PC-3 (cell line): ENCODE results near the gene UNC93B1. TPM values are rescaled to one million over a fixed set of nuclear protein-coding genes. Genes with fewer than 3 reads are reported as not detected.
A peak's percentile ranks its signal among the peaks of the same experiment; 100 is the strongest.
"Not testable (repeated sequence)": the region's sequence is repeated elsewhere in the genome, so short reads cannot be mapped to it uniquely, and the experiment has no call there.

Source experiments
- ATAC-seq: fragments of 200-7000 bp; cut with Tn5 transposase; 2 replicates; pipeline ENCODE4 v1.9.1; 2020; ENCODE audit warnings: mild to moderate bottlenecking, moderate library complexity
- BruUV-seq: library from RNA; stranded (reverse); fragments of 400-500 nt; replicated peaks from 2 replicates; lab custom pipeline; 2021; lab: Mats Ljungman, UMichigan
- CTCF ChIA-PET: fragments of 300-600 bp; sonication (Branson Sonifier 250); formaldehyde crosslinking; loops from one replicate; lab custom pipeline; 2022; ENCODE audit warnings: antibody characterized with exemption; lab: Charles Lee
- POLR2A ChIA-PET: fragments of 300-600 bp; sonication (Branson Sonifier 250); formaldehyde crosslinking; loops from one replicate; lab custom pipeline; 2022; ENCODE audit warnings: antibody characterized with exemption; ENCODE audit not compliant: unreplicated experiment; lab: Charles Lee
- DNase-seq: peaks from one replicate; pipeline ENCODE4 v3.0.0-alpha.2; 2015
- H2AFZ ChIP-seq: fragments of 300-600 bp; sonication (generic); 2 replicates; pipeline ENCODE4 v1.6.0; 2016; ENCODE audit warnings: antibody characterized with exemption, low read length
- H3F3A ChIP-seq: fragments of 300-600 bp; sonication (generic); one replicate; pipeline ENCODE4 v1.6.0; 2017; ENCODE audit warnings: antibody characterized with exemption, low read length, control low read depth, mild to moderate bottlenecking; ENCODE audit not compliant: unreplicated experiment
- H3K27ac ChIP-seq: fragments of 300-600 bp; sonication (generic); 2 replicates; pipeline ENCODE4 v1.5.1; 2016; ENCODE audit warnings: mild to moderate bottlenecking, low read length
- H3K27me3 ChIP-seq: fragments of 300-600 bp; sonication (generic); 2 replicates; pipeline ENCODE4 v1.6.1; 2016; ENCODE audit warnings: low read length, mixed read lengths
- H3K36me3 ChIP-seq: fragments of 300-600 bp; sonication (generic); 2 replicates; pipeline ENCODE4 v1.6.1; 2016; ENCODE audit warnings: low read depth, mixed run types, low read length, mixed read lengths
- H3K4me1 ChIP-seq: fragments of 300-600 bp; sonication (generic); 2 replicates; pipeline ENCODE4 v1.5.1; 2016; ENCODE audit warnings: low read length; ENCODE audit not compliant: insufficient read depth
- H3K4me2 ChIP-seq: fragments of 300-600 bp; sonication (generic); 2 replicates; pipeline ENCODE4 v1.6.0; 2016; ENCODE audit warnings: low read length
- H3K4me3 ChIP-seq: fragments of 300-600 bp; sonication (generic); 2 replicates; pipeline ENCODE4 v1.5.1; 2016; ENCODE audit warnings: mild to moderate bottlenecking, low read length, mixed read lengths
- H3K79me2 ChIP-seq: fragments of 300-600 bp; sonication (generic); 2 replicates; pipeline ENCODE4 v1.6.1; 2017; ENCODE audit warnings: low read length, mixed read lengths
- H3K9ac ChIP-seq: fragments of 300-600 bp; sonication (generic); 2 replicates; pipeline ENCODE4 v1.6.0; 2016; ENCODE audit warnings: mild to moderate bottlenecking, low read length
- H3K9me2 ChIP-seq: fragments of 300-600 bp; sonication (generic); replicated peaks from 2 replicates; pipeline ENCODE4 v1.6.1; 2016; ENCODE audit warnings: mixed run types, low read length, mixed read lengths
- H3K9me3 ChIP-seq: fragments of 300-600 bp; sonication (generic); 2 replicates; pipeline ENCODE4 v1.6.1; 2016; ENCODE audit warnings: low read length, mixed read lengths
- H4K20me1 ChIP-seq: fragments of 300-600 bp; sonication (generic); 2 replicates; pipeline ENCODE4 v1.6.1; 2016; ENCODE audit warnings: low read length, mixed read lengths
- intact Hi-C: fragments of 100-400 bp; cut with micrococcal nuclease; formaldehyde crosslinking; loops from 2 replicates; pipeline ENCODE4 v1.9.0; 2023
- total RNA-seq: library from RNA; depleted of rRNA; stranded (reverse); fragments of >200 nt; gene quantifications from 2 replicates; pipeline ENCODE4 v1.2.3, GENCODE V29; 2014
- TF ChIP-seq, protein P1 (sequence below): fragments of 300-600 bp; sonication (generic); conservative IDR thresholded peaks from 2 replicates; pipeline ENCODE4 v1.5.1; 2017; ENCODE audit warnings: antibody characterized with exemption, low read depth, mild to moderate bottlenecking, low read length

Gene UNC93B1
- total RNA-seq, 1 experiment from 2014 or later: 66.8 TPM

DNA sequence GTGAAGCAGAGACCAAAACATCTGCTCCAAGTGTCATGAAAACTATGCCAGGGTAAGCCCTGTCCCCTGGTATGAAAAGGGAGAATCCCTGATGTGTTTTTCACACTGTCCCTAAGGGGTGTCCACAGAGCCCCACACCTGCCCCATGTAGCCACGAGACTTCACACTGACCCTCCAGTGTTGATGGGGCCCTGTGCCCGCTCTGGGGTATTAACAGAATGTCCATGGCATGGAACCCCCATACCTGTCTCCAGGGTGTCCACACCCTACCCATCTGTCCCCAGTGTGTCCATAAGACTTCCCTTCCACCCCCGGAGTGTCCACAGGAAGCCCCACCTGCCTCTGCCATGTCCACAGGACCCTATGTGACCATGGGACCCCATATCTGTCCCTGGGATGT is 8.8 kb downstream of the UNC93B1 start:
- H3K79me2 ChIP-seq, H3K4me3 ChIP-seq, H3K4me2 ChIP-seq, ATAC-seq, H3K9me2 ChIP-seq, BruUV-seq, H2AFZ ChIP-seq, H3K27ac ChIP-seq, H3K36me3 ChIP-seq, intact Hi-C loops, CTCF ChIA-PET, DNase-seq, H3K4me1 ChIP-seq, POLR2A ChIA-PET, H3F3A ChIP-seq, H3K9me3 ChIP-seq, H4K20me1 ChIP-seq, H3K27me3 ChIP-seq, H3K9ac ChIP-seq: not testable (repeated sequence)

DNA sequence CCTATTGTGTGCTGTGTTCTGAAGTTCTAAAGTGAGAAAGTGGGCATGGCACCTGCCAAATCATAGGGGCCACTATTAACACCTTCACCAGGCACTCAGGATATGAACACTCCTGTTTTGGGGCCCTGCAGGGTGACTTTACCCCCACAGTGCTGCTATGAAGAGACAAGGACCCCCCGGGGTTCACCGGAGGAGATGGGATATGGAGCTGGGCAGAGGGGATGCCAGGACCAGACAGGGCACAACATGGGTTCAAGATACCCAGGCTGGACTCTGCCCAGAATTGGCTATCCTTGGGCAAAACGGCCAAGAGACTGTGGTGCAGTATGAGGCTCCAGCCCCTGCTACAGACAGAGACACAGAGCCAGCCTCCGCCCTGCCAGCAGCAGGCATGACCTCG is 9.5 kb downstream of the UNC93B1 start:
- H3K79me2 ChIP-seq, intact Hi-C loops, H3K4me1 ChIP-seq, H3K9ac ChIP-seq, BruUV-seq, H3K4me2 ChIP-seq, H4K20me1 ChIP-seq, H3K9me3 ChIP-seq, POLR2A ChIA-PET, H3K4me3 ChIP-seq, H3F3A ChIP-seq, ATAC-seq, H3K27ac ChIP-seq, DNase-seq, H2AFZ ChIP-seq, H3K9me2 ChIP-seq, H3K27me3 ChIP-seq, H3K36me3 ChIP-seq: not testable (repeated sequence)
- CTCF ChIA-PET: interaction anchor here (1.5 kb wide), 1 partner anchor 38 kb away, joined by 4 read pairs; no protein-coding TSS in a partner anchor

DNA sequence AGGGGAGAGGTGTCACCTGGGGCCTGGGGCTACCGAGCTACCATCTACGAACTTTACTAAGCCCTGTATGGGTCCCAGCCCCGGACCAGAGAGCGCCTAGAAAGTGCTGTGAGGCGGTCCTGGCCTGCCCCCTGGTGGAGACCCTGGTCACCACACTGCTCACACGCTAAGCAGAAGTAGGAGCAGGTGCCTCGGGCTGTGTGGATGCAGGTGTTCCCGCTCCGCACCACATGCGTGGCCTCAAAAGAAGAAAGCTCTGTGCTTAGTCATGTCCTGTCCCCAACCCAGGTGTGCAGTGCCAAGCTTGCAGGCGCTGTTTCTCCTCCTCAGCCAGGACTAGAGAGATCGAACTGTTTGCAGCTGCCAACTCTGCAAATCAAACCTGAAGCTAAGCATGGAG is 10.1 kb downstream of the UNC93B1 start:
- H3K9me3 ChIP-seq, H3K4me1 ChIP-seq, H3K36me3 ChIP-seq, H3K9me2 ChIP-seq, POLR2A ChIA-PET, H2AFZ ChIP-seq, BruUV-seq, ATAC-seq, H3K27ac ChIP-seq, H3K9ac ChIP-seq, intact Hi-C loops, H3K27me3 ChIP-seq, H3F3A ChIP-seq, H3K79me2 ChIP-seq, H3K4me2 ChIP-seq, H3K4me3 ChIP-seq, H4K20me1 ChIP-seq: not testable (repeated sequence)
- DNase-seq: peak; percentile 77
- TF ChIP-seq, protein P1, sequence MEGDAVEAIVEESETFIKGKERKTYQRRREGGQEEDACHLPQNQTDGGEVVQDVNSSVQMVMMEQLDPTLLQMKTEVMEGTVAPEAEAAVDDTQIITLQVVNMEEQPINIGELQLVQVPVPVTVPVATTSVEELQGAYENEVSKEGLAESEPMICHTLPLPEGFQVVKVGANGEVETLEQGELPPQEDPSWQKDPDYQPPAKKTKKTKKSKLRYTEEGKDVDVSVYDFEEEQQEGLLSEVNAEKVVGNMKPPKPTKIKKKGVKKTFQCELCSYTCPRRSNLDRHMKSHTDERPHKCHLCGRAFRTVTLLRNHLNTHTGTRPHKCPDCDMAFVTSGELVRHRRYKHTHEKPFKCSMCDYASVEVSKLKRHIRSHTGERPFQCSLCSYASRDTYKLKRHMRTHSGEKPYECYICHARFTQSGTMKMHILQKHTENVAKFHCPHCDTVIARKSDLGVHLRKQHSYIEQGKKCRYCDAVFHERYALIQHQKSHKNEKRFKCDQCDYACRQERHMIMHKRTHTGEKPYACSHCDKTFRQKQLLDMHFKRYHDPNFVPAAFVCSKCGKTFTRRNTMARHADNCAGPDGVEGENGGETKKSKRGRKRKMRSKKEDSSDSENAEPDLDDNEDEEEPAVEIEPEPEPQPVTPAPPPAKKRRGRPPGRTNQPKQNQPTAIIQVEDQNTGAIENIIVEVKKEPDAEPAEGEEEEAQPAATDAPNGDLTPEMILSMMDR: peak; percentile 55
- CTCF ChIA-PET: interaction anchor here (1.5 kb wide), 1 partner anchor 38 kb away, joined by 4 read pairs; no protein-coding TSS in a partner anchor

DNA sequence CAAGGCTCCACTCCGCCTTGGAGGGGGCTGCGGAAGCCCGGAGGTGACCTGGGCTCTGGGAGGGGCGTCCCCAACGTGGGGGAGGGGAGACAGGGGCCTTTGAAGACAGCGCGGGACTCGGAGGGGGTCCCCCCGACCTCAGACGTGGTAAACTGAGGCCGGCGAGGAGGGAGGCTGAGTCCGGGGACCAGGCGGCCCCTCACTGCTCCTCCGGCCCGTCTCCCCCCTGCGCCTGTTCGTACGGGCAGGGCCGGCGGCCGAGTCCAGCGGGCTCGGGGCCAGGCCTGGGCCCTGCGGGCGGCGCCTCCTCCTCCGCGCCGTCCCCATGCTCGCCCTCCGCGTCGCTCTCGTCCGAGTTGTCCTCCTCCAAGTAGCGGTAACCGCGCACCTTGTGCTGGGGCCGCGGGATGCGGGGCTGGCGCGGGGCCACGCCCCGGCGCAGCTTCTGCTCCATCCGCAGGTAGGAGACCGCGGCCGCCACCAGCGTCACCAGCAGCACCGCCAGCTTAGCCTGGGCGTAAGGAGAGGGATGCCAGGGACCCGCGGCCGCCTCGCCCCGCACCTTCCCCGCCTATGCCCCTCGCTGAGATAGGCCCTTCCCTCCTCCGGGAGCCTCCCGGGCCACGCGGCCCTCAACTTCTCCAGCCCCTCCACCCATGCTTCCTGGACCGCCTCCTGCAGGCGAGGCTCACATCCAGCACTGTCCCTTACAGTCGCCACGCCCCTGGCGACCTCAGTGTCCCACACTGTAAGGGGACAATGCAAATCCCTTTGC is 12.4 kb downstream of the UNC93B1 start:
- H2AFZ ChIP-seq, H3K27ac ChIP-seq, H3K9ac ChIP-seq, H3K4me1 ChIP-seq, H3K4me2 ChIP-seq, intact Hi-C loops, ATAC-seq, H4K20me1 ChIP-seq, H3K79me2 ChIP-seq, DNase-seq, POLR2A ChIA-PET, BruUV-seq, H3F3A ChIP-seq, H3K9me2 ChIP-seq, H3K9me3 ChIP-seq, H3K4me3 ChIP-seq, H3K36me3 ChIP-seq, CTCF ChIA-PET, H3K27me3 ChIP-seq: not testable (repeated sequence)

DNA sequence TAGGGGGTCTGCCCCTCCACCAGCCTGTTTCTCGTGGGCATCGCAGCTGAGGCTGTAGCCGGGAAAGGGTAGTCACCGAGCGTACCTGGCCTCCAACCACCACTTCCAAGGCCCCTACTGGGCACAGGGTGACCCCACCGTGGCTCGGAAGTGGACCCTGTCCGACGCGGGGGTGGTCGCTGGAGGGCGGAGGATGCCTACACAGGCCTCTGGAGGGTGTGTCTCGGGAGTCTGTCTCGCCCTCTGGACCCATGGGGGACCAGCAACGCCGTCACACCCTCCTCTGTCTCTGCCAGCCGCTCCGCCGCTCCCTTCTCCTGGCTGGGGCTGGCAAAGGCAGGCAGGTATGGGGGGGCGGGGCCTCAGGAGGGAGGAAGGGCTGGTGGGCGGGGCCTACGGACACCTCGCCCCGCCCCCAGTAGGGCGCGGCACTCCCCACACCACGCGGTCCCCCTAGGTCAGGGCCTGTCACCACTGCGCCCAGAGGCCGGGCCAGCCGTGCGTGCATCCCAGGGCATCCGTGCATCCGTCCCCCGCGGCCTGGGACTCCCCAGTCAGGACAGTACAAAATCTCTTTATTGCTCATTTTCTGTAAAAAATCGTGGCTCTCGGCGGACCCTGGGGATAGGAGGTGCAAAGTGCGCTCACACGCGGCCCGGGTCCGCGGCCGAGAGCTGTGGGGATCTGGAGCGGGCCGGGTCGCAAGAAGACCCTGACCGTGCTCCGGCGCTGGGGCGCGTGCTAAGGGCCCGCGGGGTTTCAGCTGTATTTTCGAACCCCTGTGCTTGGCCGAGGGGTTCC is 13.2 kb downstream of the UNC93B1 start:
- H2AFZ ChIP-seq, H3K9me2 ChIP-seq, POLR2A ChIA-PET, H3K79me2 ChIP-seq, ATAC-seq, H3K4me1 ChIP-seq, H3K9me3 ChIP-seq, intact Hi-C loops, H3K4me3 ChIP-seq, H3K4me2 ChIP-seq, BruUV-seq, H3K36me3 ChIP-seq, DNase-seq, H3K27me3 ChIP-seq, CTCF ChIA-PET, H3K9ac ChIP-seq, H3K27ac ChIP-seq, H3F3A ChIP-seq, H4K20me1 ChIP-seq: not testable (repeated sequence)

DNA sequence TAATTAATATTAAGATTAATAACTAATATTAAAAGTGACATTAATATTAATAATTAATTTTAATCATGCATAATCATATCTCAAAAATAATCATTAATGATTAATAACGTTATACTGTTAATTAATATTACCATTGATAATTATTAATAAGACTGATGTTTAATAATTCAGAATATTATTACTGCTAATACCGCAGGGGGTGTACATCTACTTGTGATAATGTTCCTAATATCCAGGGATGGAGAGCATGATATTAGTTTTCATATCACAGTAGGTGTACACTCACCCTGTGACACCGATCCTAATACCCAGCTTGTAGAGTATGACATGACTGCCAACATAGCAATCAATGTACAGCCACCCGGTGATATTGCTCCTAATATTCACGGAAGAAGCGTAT is 18.6 kb downstream of the UNC93B1 start:
- H3K9ac ChIP-seq, H3K36me3 ChIP-seq, ATAC-seq, H3F3A ChIP-seq, H3K9me3 ChIP-seq, BruUV-seq, H3K4me1 ChIP-seq, H3K9me2 ChIP-seq, DNase-seq, H3K27me3 ChIP-seq, H2AFZ ChIP-seq, CTCF ChIA-PET, H3K27ac ChIP-seq, H3K4me2 ChIP-seq, intact Hi-C loops, H3K79me2 ChIP-seq, H3K4me3 ChIP-seq, H4K20me1 ChIP-seq, POLR2A ChIA-PET: not testable (repeated sequence)
